GM21367 (cell line): Measurements from ENCODE around the gene SPACDR.

Source experiments
- ATAC-seq: cut with Tn5 transposase; IDR thresholded peaks from one replicate; pipeline ENCODE4 v1.9.1; 2021; ENCODE audit not compliant: unreplicated experiment

Gene SPACDR

GRCh38 chr7:100437150-100438100 is 26.6 kb downstream of the SPACDR start:
- no peak for ATAC-seq

GRCh38 chr7:100435401-100436304 is 28.4 kb downstream of the SPACDR start:
- ATAC-seq, result peak; percentile 25

- ATAC-seq, result no peak
Observed at GRCh38 chr7:100434297-100435144, 29.5 kb downstream of the SPACDR start.

- ATAC-seq, result no peak
Observed at GRCh38 chr7:100433592-100434296, 30.3 kb downstream of the SPACDR start.

- no peak for ATAC-seq
Observed at GRCh38 chr7:100433276-100433591, 30.8 kb downstream of the SPACDR start.

GRCh38 chr7:100432621-100433275 is 31.3 kb downstream of the SPACDR start:
- no peak for ATAC-seq

- ATAC-seq, result no peak
Observed at GRCh38 chr7:100432053-100432452, 32.0 kb downstream of the SPACDR start.

- no peak for ATAC-seq
Observed at GRCh38 chr7:100431286-100431735, 32.7 kb downstream of the SPACDR start.

GRCh38 chr7:100430493-100431285 is 33.4 kb downstream of the SPACDR start:
- no peak for ATAC-seq

GRCh38 chr7:100429637-100430492 is 34.2 kb downstream of the SPACDR start, which contains the start of gene MEPCE:
TSS of gene MEPCE (plus strand) at chr7:100429831. CDS start at chr7:100430019, 188 bp downstream.
- peak; percentile 30 for ATAC-seq

GRCh38 chr7:100428967-100429636 is 35.0 kb downstream of the SPACDR start:
- ATAC-seq, result peak; percentile 33

GRCh38 chr7:100428199-100428966 is 35.7 kb downstream of the SPACDR start, which contains the start of gene ZCWPW1:
TSS of gene ZCWPW1 (minus strand) at chr7:100428703. CDS start at chr7:100420649, 8,054 bp downstream.
- ATAC-seq, result peak; percentile 36

GRCh38 chr7:100427762-100428198 is 36.3 kb downstream of the SPACDR start:
- no peak for ATAC-seq

- no peak for ATAC-seq
Observed at GRCh38 chr7:100426516-100426915, 37.5 kb downstream of the SPACDR start.

GRCh38 chr7:100425347-100425746 is 38.7 kb downstream of the SPACDR start:
- ATAC-seq, result no peak

- ATAC-seq, result no peak
Observed at GRCh38 chr7:100423315-100423714, 40.7 kb downstream of the SPACDR start.
